Fibroblast of mammary gland (primary cell): ENCODE results near the gene PTBP3.

ENCODE experiments used
- DNase-seq: peaks from one replicate; pipeline ENCODE4 v3.0.0-alpha.2; 2010; ENCODE audit warnings: low read depth
- H3K4me3 ChIP-seq: 2 replicates; pipeline ENCODE4 v1.5.1; 2011; ENCODE audit warnings: low read depth, mild to moderate bottlenecking, low read length, moderate library complexity; ENCODE audit not compliant: control insufficient read depth
- TF ChIP-seq, protein P1 (sequence below): conservative IDR thresholded peaks from 2 replicates; pipeline ENCODE4 v1.5.1; 2011; ENCODE audit warnings: low read depth, low read length, inconsistent platforms; ENCODE audit not compliant: control insufficient read depth, insufficient read depth

Gene PTBP3

DNA sequence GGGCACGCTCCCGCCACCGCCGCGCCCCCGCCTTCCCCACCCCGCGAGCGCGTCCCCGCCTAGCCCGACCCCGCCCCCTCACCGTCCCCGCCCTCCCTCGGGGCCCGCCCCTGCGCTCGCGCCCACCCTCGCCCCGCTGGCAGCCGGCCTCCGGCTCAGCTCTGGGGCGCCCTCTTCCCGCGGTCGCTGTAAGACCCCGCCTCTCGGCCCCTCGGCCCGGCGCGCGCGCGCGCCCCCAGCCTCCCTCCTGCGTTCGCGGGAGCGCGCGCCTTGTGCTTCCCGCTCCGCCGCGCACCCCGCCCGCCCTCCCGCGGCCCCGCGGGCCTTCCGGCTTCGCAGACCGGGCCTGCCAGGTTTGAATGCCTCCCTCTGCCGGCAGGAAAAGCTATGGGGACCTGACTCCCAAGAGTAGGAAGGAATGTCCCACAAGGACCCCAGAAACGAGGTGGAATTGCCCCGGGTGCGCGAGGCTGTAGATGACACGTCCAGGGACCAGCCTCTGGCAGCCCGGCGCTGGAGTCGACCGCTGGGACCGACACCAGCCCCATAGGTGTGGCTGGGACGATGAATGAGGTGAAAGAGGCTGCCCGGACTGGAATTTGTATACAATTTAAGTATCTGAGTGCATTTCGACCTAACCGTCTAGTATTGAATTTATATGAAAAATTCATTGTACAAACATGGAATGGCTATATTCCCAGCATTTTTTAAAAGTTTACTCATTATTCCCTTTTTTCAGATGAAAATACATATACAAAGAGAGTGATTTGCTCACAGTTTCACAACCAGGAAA is 416 bp upstream of the PTBP3 start:
- peak; percentile 93 for DNase-seq
- H3K4me3 ChIP-seq, result peak overlapping the region; percentile 89
- TF ChIP-seq, protein P1, sequence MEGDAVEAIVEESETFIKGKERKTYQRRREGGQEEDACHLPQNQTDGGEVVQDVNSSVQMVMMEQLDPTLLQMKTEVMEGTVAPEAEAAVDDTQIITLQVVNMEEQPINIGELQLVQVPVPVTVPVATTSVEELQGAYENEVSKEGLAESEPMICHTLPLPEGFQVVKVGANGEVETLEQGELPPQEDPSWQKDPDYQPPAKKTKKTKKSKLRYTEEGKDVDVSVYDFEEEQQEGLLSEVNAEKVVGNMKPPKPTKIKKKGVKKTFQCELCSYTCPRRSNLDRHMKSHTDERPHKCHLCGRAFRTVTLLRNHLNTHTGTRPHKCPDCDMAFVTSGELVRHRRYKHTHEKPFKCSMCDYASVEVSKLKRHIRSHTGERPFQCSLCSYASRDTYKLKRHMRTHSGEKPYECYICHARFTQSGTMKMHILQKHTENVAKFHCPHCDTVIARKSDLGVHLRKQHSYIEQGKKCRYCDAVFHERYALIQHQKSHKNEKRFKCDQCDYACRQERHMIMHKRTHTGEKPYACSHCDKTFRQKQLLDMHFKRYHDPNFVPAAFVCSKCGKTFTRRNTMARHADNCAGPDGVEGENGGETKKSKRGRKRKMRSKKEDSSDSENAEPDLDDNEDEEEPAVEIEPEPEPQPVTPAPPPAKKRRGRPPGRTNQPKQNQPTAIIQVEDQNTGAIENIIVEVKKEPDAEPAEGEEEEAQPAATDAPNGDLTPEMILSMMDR, result peak; percentile 41

DNA sequence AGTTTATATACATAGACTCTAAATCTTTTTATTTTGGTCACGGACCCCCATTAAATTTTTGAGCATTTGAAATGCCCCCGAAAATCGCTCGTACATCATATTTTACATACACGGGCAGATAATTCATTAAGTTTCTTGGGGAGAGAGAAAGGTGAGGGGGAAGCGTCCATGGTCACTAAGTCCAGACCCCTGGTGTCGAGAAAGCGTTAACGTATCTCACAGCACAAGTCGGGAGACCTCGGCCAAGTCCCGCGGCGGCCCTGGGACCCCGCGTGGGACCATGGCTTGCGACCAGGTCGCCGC is 794 bp downstream of the PTBP3 start:
- no peak for DNase-seq
- H3K4me3 ChIP-seq, result peak overlapping the region; percentile 89
- TF ChIP-seq, protein P1, result no peak

DNA sequence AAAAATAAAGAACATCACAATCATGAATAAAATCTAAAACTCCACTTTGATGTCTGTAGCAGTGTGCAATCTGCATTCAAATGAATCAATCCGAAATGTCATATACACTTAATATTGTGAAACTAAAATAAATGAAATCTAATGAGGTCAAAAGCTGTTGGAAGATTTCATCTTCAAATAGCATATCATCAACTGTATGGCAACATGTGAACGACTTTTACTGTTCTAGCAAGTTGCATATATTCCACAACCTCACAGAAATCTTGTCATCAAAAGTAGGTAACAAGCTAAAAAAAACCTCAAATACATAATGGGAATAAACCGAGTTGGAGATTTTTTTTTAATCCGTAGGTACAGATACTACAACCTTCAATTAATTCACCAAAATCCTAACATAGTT is 1.2 kb downstream of the PTBP3 start:
- peak overlapping the region; percentile 89 for H3K4me3 ChIP-seq
- DNase-seq, result no peak
- TF ChIP-seq, protein P1, result no peak

DNA sequence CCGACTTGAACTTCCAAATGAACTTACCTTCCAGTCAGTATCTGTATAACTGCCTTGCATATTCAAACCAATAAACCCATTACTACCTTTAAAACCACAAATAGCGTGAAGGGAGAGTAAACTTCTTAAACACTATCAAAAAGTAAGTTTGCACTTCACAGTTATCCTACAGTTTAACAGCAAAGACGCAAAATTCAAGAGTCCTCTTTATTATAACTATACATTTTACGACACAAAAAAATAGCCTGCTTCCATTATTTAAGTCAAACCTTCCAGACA is 1.8 kb downstream of the PTBP3 start:
- TF ChIP-seq, protein P1, result no peak
- DNase-seq, result no peak
- H3K4me3 ChIP-seq, result peak overlapping the region; percentile 89

DNA sequence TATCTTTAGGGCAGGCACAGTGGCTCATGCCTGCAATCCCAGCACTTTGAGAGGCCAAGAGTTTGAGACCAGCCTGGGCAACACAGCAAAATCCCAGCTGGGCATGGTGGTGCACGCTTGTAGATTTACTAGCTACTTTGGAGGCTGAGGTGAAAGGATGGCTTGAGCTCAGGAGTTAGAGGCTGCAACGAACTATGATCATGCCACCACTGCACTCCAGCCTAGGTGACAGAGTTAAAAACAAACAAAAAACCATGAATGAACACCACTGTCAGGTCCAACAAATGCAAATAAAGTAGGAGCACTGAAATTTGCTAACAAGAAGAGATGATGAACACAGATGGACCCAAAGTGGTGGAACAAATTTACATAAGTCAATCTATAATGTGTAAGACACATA is 4.9 kb downstream of the PTBP3 start:
- no peak overlapping the region for H3K4me3 ChIP-seq
- TF ChIP-seq, protein P1, result no peak
- DNase-seq, result no peak

DNA sequence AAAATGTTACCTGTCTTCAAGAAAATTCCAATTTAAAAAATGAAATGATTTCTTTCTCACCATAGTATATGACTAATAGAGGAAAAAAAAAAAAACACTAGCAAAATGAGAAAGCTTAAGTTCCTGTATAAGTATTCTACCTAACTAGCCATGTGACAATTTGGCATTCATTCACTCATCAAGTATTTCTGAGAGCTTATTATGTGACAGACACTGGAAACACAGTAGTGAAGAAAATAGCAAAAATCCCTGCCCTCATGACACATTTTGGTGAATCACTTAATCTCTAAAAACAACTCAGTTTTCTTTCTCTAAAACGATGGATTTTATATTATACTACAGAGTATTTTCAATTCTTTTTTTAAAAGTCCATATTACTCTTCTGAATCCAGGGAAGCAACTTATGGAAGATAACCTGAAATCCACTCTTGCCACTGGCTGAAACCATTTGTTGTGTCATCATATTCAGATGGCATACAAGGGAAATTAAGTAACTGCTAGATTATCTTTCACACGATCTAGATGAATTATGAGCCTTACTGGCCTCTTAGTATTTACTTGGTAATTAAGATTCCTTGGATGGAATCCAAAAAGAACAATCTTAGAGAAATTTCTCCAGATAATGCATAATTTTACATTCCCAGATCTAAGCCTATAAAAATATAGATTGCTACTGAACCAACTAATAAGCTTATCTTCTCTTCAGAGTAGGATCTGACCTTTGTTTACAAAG is 5.5 kb downstream of the PTBP3 start:
- no peak overlapping the region for H3K4me3 ChIP-seq
- TF ChIP-seq, protein P1, result no peak
- DNase-seq, result no peak
